Skeletal muscle satellite cell (primary cell): ENCODE measurements around the gene ECT2. TPM values are rescaled to one million over a fixed set of nuclear protein-coding genes. Genes with fewer than 3 reads are reported as not detected.
"Not testable (repeated sequence)": the region's sequence is repeated elsewhere in the genome, so short reads cannot be mapped to it uniquely, and the experiment has no call there.

Source experiments
- H3K27me3 ChIP-seq: 2 replicates; pipeline ENCODE4 v1.7.0; 2013; ENCODE audit warnings: low read length; ENCODE audit not compliant: control insufficient read depth, insufficient read depth
- H3K36me3 ChIP-seq: 2 replicates; pipeline ENCODE4 v1.7.0; 2013; ENCODE audit warnings: mild to moderate bottlenecking, control low read depth, low read length; ENCODE audit not compliant: insufficient read depth
- H3K4me1 ChIP-seq: 2 replicates; pipeline ENCODE4 v1.7.0; 2013; ENCODE audit warnings: low read length; ENCODE audit not compliant: control insufficient read depth, insufficient read depth
- H3K4me2 ChIP-seq: 2 replicates; pipeline ENCODE4 v1.7.0; 2013; ENCODE audit warnings: mild to moderate bottlenecking, low read length
- H3K4me3 ChIP-seq: 2 replicates; pipeline ENCODE4 v1.7.0; 2013; ENCODE audit warnings: low read length
- H3K9ac ChIP-seq: 2 replicates; pipeline ENCODE4 v1.7.0; 2013; ENCODE audit warnings: mild to moderate bottlenecking, low read depth, low read length, moderate library complexity
- H3K9me3 ChIP-seq: replicated peaks from 2 replicates; pipeline ENCODE4 v1.7.0; 2013; ENCODE audit warnings: mild to moderate bottlenecking, control low read depth, low read length
- total RNA-seq: library from RNA; depleted of rRNA; stranded (reverse); fragments of >200 nt; gene quantifications from 2 replicates; pipeline ENCODE4 v1.2.3, GENCODE V29; 2012; rRNA removed

The ECT2 gene, protein sequence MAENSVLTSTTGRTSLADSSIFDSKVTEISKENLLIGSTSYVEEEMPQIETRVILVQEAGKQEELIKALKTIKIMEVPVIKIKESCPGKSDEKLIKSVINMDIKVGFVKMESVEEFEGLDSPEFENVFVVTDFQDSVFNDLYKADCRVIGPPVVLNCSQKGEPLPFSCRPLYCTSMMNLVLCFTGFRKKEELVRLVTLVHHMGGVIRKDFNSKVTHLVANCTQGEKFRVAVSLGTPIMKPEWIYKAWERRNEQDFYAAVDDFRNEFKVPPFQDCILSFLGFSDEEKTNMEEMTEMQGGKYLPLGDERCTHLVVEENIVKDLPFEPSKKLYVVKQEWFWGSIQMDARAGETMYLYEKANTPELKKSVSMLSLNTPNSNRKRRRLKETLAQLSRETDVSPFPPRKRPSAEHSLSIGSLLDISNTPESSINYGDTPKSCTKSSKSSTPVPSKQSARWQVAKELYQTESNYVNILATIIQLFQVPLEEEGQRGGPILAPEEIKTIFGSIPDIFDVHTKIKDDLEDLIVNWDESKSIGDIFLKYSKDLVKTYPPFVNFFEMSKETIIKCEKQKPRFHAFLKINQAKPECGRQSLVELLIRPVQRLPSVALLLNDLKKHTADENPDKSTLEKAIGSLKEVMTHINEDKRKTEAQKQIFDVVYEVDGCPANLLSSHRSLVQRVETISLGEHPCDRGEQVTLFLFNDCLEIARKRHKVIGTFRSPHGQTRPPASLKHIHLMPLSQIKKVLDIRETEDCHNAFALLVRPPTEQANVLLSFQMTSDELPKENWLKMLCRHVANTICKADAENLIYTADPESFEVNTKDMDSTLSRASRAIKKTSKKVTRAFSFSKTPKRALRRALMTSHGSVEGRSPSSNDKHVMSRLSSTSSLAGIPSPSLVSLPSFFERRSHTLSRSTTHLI
- 37.3 and 47.6 TPM in 2 replicates for total RNA-seq

DNA sequence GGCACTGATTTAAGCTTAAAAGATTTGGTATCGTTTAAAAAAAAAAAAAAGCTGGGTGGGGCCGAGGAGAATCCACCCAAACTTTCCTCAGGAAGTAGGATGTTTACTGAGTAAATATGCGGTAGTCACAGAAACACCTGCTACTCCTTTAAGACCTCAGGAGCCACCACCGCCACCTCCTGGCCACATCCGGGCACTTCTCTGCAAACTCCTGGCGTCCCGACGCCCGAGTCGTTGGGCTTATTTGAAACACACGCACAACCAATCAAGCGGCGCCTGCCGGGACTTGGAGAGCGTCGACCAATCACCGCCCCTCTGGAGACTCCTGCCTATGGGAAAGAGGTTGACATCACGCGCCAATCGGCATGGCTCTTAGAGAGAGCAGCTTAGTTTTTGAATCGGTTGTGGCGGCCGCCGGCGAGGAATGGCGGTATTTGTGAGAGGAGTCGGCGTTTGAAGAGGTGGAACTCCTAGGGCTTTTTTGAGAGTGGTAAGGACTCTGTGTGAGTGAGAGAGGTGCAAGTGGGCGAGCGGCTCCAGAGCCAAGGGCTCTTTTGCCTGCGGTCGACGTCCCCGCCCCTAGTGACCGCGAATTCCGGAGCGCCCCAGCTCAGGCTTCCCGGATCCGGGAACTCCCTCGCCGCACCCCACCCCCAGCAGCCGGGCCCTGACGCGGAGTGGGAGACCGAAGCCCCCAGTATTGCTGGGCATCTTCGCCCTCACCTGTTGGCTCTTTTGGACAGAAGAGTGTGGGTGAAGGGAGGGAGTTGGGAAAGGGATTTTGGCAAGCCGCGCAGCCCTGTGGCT is at the start of gene ECT2:
TSS of gene ECT2 (plus strand) at position 359 of the 807 bp plus-strand sequence. CDS start 3,805 bp downstream, outside the sequence.
- H3K9ac ChIP-seq: peak within 1 kb of the TSS; percentile 96
- no peaks in the 10 kb centered on the region for H3K27me3 ChIP-seq
- peaks cover 45% of the 10 kb centered on the region for H3K4me1 ChIP-seq
- peak within 1 kb of the TSS; percentile 87 for H3K4me3 ChIP-seq
- H3K9me3 ChIP-seq: no peaks in the 10 kb centered on the region
- H3K36me3 ChIP-seq: peaks cover 3% of the 10 kb centered on the region
- peak within 1 kb of the TSS; percentile 84 for H3K4me2 ChIP-seq

DNA sequence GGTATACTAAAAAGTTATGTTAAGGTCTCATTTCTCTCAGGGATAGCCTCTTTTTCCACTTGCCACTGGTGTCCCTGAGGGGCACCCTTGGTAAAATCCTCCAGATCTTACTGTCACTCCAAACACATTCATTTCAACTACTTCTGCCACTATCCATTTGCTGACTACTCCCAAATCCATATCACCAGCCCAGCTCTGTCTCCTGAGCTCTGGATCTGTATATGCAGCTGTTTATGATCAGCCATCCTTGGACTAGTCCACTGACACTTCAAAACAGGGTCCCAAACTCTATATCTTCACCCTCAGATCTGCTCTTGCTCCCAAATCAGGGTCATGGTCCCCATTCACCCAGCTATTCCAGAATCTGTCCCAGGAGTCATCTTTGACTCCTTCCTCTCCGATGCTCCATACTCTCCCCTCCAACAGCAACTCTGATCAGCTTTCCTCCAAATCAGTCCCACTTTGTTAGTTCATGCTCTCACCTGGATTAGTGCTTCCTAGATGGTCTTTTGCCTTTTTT is 49.5 kb upstream of the ECT2 start:
- Histone ChIP-seq H3K9me3 (no peaks in the 10 kb centered on the region), H3K27me3 (no peaks in the 10 kb centered on the region), H3K4me2 (no peak overlapping the region), H3K4me3 (no peak overlapping the region), H3K4me1 (no peaks in the 10 kb centered on the region), H3K36me3 (peaks cover 4% of the 10 kb centered on the region), H3K9ac (no peak overlapping the region)

DNA sequence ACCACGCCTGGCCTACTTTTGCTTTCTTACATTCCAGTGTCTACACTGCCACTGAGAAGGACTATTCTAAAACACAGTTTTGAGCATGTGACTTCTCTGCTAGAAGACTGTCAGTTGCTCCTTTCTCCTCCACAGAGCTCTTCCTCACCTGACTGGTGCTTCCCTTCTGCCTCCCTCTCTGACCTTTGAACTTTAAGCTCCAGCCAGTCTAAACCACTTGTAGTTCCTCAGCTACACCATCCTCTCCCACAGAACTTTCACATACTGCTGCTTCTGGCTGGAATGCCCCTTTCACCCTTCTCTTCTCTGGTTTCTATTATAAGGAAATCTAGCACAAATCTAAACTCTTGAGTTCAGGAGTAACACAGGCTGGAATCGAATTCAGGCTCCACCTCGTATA is 48.8 kb upstream of the ECT2 start:
- Histone ChIP-seq H3K27me3 (no peaks in the 10 kb centered on the region), H3K4me2 (no peak overlapping the region), H3K4me3 (no peak overlapping the region), H3K9me3 (no peaks in the 10 kb centered on the region), H3K36me3 (peaks cover 4% of the 10 kb centered on the region), H3K9ac (no peak overlapping the region), H3K4me1 (no peaks in the 10 kb centered on the region)

DNA sequence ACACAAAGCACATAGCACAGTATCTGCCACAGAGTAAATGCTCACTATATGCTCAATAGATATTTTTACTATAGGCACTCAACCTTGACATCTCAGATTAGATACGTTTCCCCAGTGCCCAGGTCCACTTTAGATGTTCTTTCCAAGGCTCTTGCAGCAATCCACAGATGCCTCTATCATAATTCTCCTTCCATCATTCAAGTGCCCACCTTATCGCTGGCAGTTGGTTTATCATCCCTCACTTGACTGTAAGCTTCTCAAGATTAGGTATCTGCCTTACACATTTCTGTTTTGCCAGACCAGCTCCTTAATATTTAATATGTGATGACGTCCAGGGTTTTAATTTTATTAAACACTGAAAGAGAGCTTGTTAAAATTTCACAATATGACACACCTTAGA is 48.3 kb upstream of the ECT2 start:
- Histone ChIP-seq H3K4me3 (no peak overlapping the region), H3K9ac (no peak overlapping the region), H3K36me3 (peaks cover 4% of the 10 kb centered on the region), H3K9me3 (no peaks in the 10 kb centered on the region), H3K4me2 (no peak overlapping the region), H3K4me1 (peaks cover 4% of the 10 kb centered on the region), H3K27me3 (no peaks in the 10 kb centered on the region)

DNA sequence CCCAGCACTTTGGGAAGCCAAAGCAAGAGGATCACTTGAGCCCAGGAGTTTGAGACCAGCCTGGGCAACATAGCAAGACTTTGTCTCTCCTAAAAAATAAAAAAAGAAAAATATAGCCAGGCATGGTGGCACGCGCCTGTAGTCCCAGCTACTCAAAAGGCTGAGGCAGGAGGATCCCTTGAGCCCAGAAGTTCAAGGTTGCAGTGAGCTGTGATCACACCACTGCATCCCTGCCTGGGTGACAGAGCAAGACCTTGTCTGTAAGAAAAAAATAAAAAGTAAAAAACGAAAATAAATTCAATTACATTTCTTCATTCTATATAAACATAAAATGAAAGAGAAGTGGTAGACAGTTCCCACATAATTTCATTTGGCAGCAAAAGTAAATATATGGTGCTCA is 47.8 kb upstream of the ECT2 start:
- H3K27me3 ChIP-seq, H3K9me3 ChIP-seq, H3K9ac ChIP-seq, H3K4me2 ChIP-seq, H3K36me3 ChIP-seq, H3K4me3 ChIP-seq, H3K4me1 ChIP-seq: not testable (repeated sequence)

DNA sequence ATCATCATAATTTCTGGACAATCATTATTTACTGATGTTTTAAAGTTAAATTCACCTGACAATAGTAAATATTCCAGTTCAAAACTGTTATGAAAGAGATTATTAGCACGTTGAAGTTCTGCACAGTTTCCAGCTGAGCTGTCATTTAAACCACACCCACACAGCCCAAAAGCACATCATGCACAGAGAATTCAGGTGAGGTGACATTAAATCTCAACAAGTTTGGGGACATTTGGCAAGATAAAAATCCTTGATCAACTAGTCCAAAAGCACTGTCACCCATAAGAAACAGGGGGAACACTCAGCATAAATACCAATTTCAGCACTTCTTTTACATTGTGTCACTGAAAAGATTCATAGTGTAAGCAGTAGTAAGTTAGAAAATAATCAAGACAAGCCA is 46.5 kb upstream of the ECT2 start:
- peaks cover 16% of the 10 kb centered on the region for H3K4me1 ChIP-seq
- no peaks in the 10 kb centered on the region for H3K9me3 ChIP-seq
- no peak overlapping the region for H3K4me2 ChIP-seq
- H3K36me3 ChIP-seq: peaks cover 4% of the 10 kb centered on the region
- H3K9ac ChIP-seq: no peak overlapping the region
- H3K27me3 ChIP-seq: no peaks in the 10 kb centered on the region
- H3K4me3 ChIP-seq: no peak overlapping the region

DNA sequence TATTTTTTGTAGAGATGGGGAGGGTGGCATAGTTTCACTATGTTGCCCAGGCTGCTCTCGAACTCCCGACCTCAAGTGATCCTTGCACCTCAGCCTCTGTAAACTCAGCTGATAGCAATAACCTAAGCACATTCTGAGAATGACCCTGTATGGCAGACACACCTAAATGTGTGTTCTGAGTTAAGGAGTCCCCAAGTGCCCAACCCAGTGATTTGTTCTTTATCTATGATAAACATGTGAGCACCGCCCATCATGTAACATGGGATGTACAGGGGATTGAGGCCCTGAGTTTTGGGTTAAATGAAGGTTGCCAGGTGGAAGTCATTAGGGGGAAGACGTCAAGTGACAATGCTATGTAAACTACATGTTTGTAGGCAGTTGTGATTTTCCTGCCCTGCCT is 45.4 kb upstream of the ECT2 start:
- H3K4me2 ChIP-seq: no peak overlapping the region
- H3K4me3 ChIP-seq: no peak overlapping the region
- peaks cover 4% of the 10 kb centered on the region for H3K36me3 ChIP-seq
- H3K27me3 ChIP-seq: no peaks in the 10 kb centered on the region
- H3K9me3 ChIP-seq: no peaks in the 10 kb centered on the region
- H3K9ac ChIP-seq: no peak overlapping the region
- peaks cover 24% of the 10 kb centered on the region for H3K4me1 ChIP-seq

DNA sequence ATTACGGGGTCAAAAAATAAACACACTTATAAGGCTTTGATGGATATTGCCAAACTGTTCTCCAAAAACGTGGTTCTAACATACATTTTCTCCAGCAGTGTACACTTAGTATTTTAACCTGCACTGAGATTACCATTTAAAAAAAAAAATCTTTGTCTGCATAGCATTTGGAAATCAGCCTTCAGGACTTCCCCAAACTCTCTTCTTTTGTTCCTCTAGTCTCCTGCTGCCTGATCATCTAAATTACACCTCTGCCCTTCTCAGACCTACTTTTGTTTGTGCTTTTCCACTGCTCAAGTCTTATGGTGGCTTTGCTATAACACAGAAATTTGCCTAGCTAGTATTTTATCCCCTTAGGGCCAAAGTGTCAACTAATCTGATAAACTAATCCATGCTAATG is 43.5 kb upstream of the ECT2 start:
- Histone ChIP-seq H3K4me3 (no peak overlapping the region), H3K9me3 (no peaks in the 10 kb centered on the region), H3K27me3 (no peaks in the 10 kb centered on the region), H3K4me2 (no peak overlapping the region), H3K9ac (no peak overlapping the region), H3K4me1 (peaks cover 32% of the 10 kb centered on the region), H3K36me3 (peaks cover 2% of the 10 kb centered on the region)

DNA sequence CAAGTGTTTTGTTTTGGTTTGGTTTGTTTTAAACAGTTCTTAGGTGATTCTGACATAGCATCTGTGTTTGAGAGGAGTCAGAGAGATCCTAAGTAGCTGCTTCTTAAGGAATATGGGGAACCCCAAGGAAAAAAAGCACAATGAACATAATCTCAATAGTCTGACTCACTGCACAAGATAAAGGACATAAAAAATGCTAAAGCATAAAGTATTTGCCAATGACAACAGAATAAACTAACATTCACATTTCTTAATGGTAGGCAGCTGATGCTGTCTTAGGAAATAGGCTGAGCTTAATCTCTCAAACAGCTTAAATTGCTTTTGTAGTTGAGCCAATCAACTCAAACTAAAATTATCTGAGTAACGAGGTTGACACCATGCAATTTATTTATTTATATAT is 42.6 kb upstream of the ECT2 start:
- H3K4me3 ChIP-seq: no peak overlapping the region
- H3K36me3 ChIP-seq: no peaks in the 10 kb centered on the region
- peaks cover 35% of the 10 kb centered on the region for H3K4me1 ChIP-seq
- no peak overlapping the region for H3K9ac ChIP-seq
- H3K4me2 ChIP-seq: peak overlapping the region; percentile 94
- H3K27me3 ChIP-seq: no peaks in the 10 kb centered on the region
- H3K9me3 ChIP-seq: no peaks in the 10 kb centered on the region

DNA sequence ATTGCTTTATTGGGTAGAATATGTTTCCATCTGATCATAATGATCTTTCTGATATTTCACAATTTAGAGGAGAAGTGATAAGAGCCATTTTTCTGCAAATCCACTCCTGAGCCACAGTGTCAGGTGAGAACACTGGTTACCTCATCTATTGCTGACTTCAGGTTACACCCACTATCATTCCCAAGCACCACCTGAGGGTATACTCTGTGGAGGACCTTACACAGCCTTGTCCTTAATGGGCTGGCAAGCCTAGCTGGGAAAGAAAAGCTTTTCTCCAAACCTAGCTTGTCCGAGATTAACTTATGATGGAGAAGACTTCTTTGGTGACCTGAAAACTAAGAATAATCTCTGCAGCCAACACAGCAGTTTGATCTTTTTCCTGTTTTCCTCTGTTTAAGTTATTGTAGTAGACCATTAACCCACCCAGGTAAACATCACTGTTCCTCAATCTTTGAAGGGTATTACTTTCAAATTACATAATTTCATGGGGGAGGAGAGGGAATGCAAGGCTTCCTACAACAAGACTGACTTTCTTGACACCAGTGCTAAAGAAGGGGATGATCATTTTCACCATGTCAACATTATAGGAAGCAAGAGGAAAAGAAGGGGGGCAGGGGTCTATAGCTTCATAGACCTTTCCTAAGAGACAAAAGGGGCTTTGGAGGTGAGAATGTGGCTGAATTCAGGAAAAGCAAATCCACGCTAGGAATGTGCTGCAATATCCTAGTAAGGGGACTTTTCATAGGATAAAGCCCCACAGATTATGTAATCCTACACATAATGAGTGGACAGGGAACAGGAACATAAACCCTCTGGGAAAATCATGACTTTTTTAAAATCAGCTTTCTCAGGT is 41.4 kb upstream of the ECT2 start:
- peak overlapping the region; percentile 94 for H3K4me2 ChIP-seq
- H3K36me3 ChIP-seq: no peaks in the 10 kb centered on the region
- no peaks in the 10 kb centered on the region for H3K27me3 ChIP-seq
- peak overlapping the region; percentile 95 for H3K9ac ChIP-seq
- no peaks in the 10 kb centered on the region for H3K9me3 ChIP-seq
- peak overlapping the region; percentile 83 for H3K4me3 ChIP-seq
- peaks cover 35% of the 10 kb centered on the region for H3K4me1 ChIP-seq
